Islet of Langerhans (tissue), 1 donor: ENCODE measurements around the gene OR1B1.
"Not testable (repeated sequence)": the region's sequence is repeated elsewhere in the genome, so short reads cannot be mapped to it uniquely, and the experiment has no call there.

Experiments
- FAIRE-seq: peaks from one replicate; lab custom pipeline; 2011; peaks lifted over from hg19 to GRCh38; lab: Jason Lieb, UNC

The OR1B1 gene

GRCh38 chr9:122657527-122657926, at the start of gene OR1B1:
Gene OR1B1 (minus strand): TSS chr9:122657627.
- no peak for FAIRE-seq

DNA sequence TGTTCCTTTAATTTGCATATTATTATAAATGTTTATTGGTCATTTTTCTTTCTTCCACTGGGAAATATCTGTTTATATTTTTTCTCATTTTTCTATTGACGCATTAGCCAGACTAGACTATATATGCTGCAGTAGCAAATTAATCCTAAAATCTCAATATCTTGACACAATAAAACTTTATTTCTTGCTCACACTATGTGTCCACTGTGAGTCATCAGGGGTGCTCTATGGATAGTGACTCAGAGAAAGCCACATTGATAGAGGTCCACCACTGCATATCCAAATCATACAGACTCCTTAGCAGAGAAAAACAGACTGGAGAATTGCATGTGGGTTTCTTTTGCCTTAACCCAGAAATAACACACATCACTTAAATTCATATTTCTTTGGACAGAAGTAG, 38.3 kb upstream of the OR1B1 start:
- FAIRE-seq, result no peak

- FAIRE-seq, result no peak
These were observed 27.4 kb upstream of the OR1B1 start for GRCh38 chr9:122684851-122685250.

- FAIRE-seq, result no peak
These were observed 15.1 kb upstream of the OR1B1 start for GRCh38 chr9:122672481-122672880.

GRCh38 chr9:122661416-122661815, 4.0 kb upstream of the OR1B1 start, which contains the start of gene OR1L1:
Gene OR1L1 (plus strand): TSS chr9:122661716. CDS start chr9:122661716, 0 bp downstream.
- no peak for FAIRE-seq

DNA sequence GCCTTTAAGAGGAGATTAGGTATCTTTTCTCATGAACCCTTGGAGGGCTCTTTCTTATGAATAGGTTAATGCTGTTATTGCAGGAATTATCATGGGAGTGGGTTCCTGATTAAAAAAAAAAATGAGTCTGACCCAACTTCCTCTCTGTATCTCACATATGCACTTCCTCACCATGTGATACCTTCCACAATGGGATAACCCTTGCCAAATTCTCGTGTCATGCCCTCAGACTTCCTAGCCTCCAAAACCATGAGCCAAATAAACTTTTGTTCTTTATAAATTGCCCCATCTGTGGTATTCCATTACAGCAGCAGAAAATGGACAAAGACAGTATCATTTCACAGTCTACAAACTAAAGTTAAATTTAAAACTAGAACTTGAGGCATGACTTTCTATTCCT, 1.0 kb downstream of the OR1B1 start:
- FAIRE-seq, result no peak

DNA sequence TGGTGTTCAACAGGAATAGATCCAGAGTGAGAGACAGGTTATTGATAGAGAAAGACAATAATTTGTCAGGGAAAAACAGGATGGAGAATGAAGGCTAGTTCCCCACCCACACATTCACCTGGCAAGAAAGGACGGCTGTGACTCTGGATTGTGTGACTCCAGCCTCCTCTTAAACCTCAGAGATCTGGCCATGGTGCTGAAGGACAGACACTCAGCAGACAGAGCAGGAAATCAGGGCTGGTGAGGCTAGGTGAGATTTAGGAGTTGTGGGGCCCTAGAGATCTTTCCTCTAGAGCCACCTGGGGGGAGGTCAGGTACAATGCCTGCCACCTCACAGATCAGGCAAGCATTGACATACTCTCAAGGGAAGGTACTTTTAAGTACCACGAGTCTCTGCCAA, 15.2 kb downstream of the OR1B1 start:
- no peak for FAIRE-seq

DNA sequence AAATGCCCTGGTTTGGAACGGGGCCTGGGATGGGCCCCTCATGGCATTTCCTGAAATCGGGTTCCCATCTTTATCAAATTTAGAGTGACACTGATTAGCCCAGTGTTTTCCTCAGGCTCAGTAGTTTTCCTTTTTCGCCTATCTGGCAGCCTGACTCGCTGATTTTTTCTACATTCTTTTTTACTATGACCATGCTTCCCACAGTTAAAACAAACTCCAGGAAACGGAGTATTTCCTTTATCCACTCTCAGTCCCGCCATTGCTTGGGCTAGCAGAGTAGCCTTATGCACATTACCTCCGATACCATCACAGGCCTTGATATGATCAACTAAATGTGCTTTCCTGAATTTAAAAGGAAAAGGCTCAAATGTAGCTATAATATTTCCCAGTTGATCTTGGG, 37.4 kb downstream of the OR1B1 start:
- no peak for FAIRE-seq

DNA sequence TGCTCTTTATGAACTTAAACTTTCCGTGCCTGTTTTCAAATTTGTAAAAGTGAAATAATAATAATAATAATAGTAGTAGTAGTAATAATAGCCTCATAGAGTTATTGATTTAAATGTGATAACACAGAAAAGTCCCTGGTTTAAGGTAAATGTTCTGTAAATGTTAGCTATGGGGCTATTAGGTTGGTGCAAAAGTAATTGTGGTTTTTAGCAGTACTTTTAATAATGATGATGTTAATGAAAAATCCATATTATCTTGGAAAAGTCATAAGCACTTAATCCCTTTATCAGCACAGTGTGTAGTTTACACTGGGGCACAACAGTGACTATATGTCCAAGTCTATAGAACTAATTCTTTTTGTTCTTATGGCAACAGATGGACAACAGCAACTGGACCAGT, 43.1 kb downstream of the OR1B1 start, which contains the start of gene OR1Q1:
TSS of gene OR1Q1 (plus strand) at position 377 of the 400 bp plus-strand sequence. CDS start at position 377, 0 bp downstream.
- FAIRE-seq, result no peak

- FAIRE-seq, result no peak
These were observed 47.6 kb downstream of the OR1B1 start for GRCh38 chr9:122609804-122610203.

DNA sequence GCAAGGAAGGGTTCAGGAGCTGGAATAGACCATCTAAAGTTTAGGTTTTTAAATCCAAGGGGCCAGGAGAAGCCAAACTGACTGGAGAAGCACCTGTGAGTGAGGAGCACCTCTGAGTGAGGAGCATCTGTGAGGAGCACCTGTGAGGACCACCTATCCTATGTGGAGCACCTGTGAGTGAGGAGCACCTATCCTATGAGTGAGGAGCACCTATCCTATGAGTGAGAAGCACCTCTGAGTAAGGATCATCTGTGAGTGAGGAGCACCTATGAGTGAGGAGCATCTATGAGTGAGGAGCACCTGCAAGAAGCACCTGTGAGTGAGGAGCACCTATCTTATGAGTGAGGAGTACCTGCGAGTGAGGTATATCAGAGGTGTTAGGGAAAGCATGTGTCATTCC, 50.8 kb downstream of the OR1B1 start:
- FAIRE-seq, result no peak

- FAIRE-seq, result no peak
These were observed 51.7 kb downstream of the OR1B1 start for GRCh38 chr9:122605691-122606090.

DNA sequence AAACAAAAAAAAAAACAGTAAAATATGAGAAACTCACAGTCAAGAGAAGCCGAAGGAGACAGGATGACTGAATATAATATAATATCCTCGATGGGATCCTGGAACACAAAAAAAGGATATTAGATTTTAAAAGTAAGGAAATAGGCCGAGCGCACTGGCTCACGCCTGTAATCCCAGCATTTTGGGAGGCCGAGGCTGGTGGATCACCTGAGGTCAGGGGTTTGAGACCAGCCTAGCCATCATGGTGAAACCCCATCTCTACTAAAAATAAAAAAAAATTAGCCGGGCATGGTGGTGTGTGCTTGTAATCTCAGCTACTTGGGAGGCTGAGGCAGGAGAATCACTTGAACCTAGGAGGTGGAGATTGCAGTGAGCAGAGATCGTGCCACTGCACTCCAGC, 74.1 kb downstream of the OR1B1 start, which contains the start of gene OR1L8:
TSS of gene OR1L8 (minus strand) at position 101 of the 400 bp plus-strand sequence. CDS start 14,907 bp downstream, outside the sequence.
- not testable (repeated sequence) for FAIRE-seq

- FAIRE-seq, result no peak
These were observed 77.1 kb downstream of the OR1B1 start for GRCh38 chr9:122580360-122580759.

DNA sequence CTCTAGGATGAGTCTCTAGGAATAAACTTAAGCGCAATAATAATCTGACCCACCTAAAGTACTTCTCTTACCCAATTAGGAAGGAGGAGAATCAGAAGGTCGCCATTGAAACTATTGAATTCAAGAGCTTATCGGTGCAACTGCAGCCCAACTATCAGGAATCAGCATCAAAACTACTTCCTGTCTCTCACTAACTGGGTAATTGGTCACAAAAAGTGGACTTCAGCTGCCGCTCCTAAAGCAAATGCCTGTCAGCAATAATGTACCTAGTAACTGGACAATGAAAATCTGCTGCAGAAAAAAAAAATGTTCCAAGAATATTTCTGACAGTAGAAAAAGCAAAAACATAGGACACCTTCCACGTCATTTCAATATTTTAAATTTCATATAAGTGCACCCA, 77.6 kb downstream of the OR1B1 start:
- no peak for FAIRE-seq
